Measurements from ENCODE around the gene MROH7.

- TF ChIP-seq POLR2A (IDR thresholded peaks at IDR 0.05), result no peak
- TF ChIP-seq, protein P1, sequence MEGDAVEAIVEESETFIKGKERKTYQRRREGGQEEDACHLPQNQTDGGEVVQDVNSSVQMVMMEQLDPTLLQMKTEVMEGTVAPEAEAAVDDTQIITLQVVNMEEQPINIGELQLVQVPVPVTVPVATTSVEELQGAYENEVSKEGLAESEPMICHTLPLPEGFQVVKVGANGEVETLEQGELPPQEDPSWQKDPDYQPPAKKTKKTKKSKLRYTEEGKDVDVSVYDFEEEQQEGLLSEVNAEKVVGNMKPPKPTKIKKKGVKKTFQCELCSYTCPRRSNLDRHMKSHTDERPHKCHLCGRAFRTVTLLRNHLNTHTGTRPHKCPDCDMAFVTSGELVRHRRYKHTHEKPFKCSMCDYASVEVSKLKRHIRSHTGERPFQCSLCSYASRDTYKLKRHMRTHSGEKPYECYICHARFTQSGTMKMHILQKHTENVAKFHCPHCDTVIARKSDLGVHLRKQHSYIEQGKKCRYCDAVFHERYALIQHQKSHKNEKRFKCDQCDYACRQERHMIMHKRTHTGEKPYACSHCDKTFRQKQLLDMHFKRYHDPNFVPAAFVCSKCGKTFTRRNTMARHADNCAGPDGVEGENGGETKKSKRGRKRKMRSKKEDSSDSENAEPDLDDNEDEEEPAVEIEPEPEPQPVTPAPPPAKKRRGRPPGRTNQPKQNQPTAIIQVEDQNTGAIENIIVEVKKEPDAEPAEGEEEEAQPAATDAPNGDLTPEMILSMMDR (IDR thresholded peaks at IDR 0.05), result no peak
Measured at GRCh38 chr1:54611621-54612020, 30.0 kb upstream of the MROH7 start.

All from lower leg skin (tissue), 3 donors.